ENCODE results near the gene SDK2. TPM values are rescaled to one million over a fixed set of nuclear protein-coding genes. Genes with fewer than 3 reads are reported as not detected.

The SDK2 gene
- total and polyA plus RNA-seq, 2 experiments from 2014 or later: 0.74 to 5.1 TPM

- TF ChIP-seq NANOG (IDR thresholded peaks at IDR 0.05; ENCODE audit: borderline replicate concordance) (no peak), ZNF114 (CRISPR knock-in tag; IDR thresholded peaks at IDR 0.05) (no peak), JUNB (IDR thresholded peaks at IDR 0.05; ENCODE audit: unreplicated experiment) (no peak), ETS1 (IDR thresholded peaks at IDR 0.05) (no peak), ZNF462 (CRISPR knock-in tag; IDR thresholded peaks at IDR 0.05) (no peak)
Measured at GRCh38 chr17:73289549-73290254, 354.5 kb downstream of the SDK2 start (continued).

- peaks cover 11% of the 10 kb centered on the region for H3K4me1 ChIP-seq (ENCODE audit: insufficient read depth)
- no peak overlapping the region for H3K27ac ChIP-seq (ENCODE audit: low read depth)
- no peaks in the 10 kb centered on the region for H3K36me3 ChIP-seq (ENCODE audit: insufficient read depth)
- H3K4me1 Mint-ChIP-seq: peaks cover 37% of the 10 kb centered on the region
- 0 out of 2 replicates have a peak, but pooled peaks cover 3% of the 10 kb centered on the region for H3K79me2 ChIP-seq (replicated peaks; ENCODE audit: insufficient read depth)
- H2AFZ ChIP-seq: no peak overlapping the region
- peaks cover 15% of the 10 kb centered on the region for H3K27me3 Mint-ChIP-seq (ENCODE audit: insufficient read depth, low read depth, poor library complexity)
- no peak for DNase-seq (ENCODE audit: low spot score)
- no peak overlapping the region for H3K4me2 ChIP-seq
- TF ChIP-seq EZH2phosphoT487 (IDR thresholded peaks at IDR 0.05; ENCODE audit: unreplicated experiment): no peak
- no peak for TF ChIP-seq ZNF331 (CRISPR knock-in tag; IDR thresholded peaks at IDR 0.05; ENCODE audit: low read depth)
- no peak for TF ChIP-seq JUNB (IDR thresholded peaks at IDR 0.05; ENCODE audit: unreplicated experiment)
- TF ChIP-seq REST (IDR thresholded peaks at IDR 0.05; ENCODE audit: unreplicated experiment): no peak
- no peak for TF ChIP-seq STAT1 (IDR thresholded peaks at IDR 0.05; ENCODE audit: unreplicated experiment)
- no peak for TF ChIP-seq CTCF (conservative IDR thresholded peaks at IDR 0.05; ENCODE audit: low read depth in 2 of 2)
- TF ChIP-seq ZNF114 (CRISPR knock-in tag; IDR thresholded peaks at IDR 0.05): no peak
- no peaks in the 10 kb centered on the region for H3K9me2 ChIP-seq (ENCODE audit: insufficient read depth)
- no peak overlapping the region for H3K4me3 ChIP-seq
- H3K27ac Mint-ChIP-seq: no peak overlapping the region
- ATAC-seq: no peak
- H4K20me1 ChIP-seq (replicated peaks; ENCODE audit: insufficient read depth): no peaks in the 10 kb centered on the region
- no peaks in the 10 kb centered on the region for H3K27me3 ChIP-seq (ENCODE audit: insufficient read depth)
- no peaks in the 10 kb centered on the region; the same call in 2 of the 3 replicates for H3K36me3 Mint-ChIP-seq (ENCODE audit: low read depth)
- no peak overlapping the region for H3K4me3 Mint-ChIP-seq
- no peaks in the 10 kb centered on the region for H3K9me3 Mint-ChIP-seq
- no peaks in the 10 kb centered on the region for H3F3A ChIP-seq (replicated peaks; ENCODE audit: low read depth)
Measured at GRCh38 chr17:73288534-73289302, 355.5 kb downstream of the SDK2 start.
